HEK293 (cell line): ENCODE data around the gene KAT2B.
A peak's percentile ranks its signal among the peaks of the same experiment; 100 is the strongest.

Experiments
- CTCF ChIP-seq: fragments of 450-650 bp; formaldehyde crosslinking; IDR thresholded peaks from 2 replicates; pipeline ENCODE4 v1.5.1; 2016; ENCODE audit warnings: missing biosample characterization, missing genetic modification characterization
- HOXD13 ChIP-seq: sonication (generic); formaldehyde crosslinking; IDR thresholded peaks from 2 replicates; pipeline ENCODE4 v1.8.0; 2022; ENCODE audit warnings: missing genetic modification reagents, borderline replicate concordance
- OSR2 ChIP-seq: fragments of 450-650 bp; formaldehyde crosslinking; IDR thresholded peaks from 2 replicates; pipeline ENCODE4 v1.5.1; 2016; ENCODE audit warnings: missing biosample characterization, missing genetic modification characterization
- PBX3 ChIP-seq: sonication (generic); formaldehyde crosslinking; IDR thresholded peaks from 2 replicates; pipeline ENCODE4 v1.8.1; 2022; ENCODE audit warnings: mild to moderate bottlenecking, moderate library complexity, missing genetic modification reagents
- PRDM2 ChIP-seq: fragments of 450-650 bp; formaldehyde crosslinking; IDR thresholded peaks from 2 replicates; pipeline ENCODE4 v1.5.1; 2016; ENCODE audit warnings: missing biosample characterization, missing genetic modification characterization, borderline replicate concordance
- TSHZ1 ChIP-seq: fragments of 450-650 bp; formaldehyde crosslinking; IDR thresholded peaks from 2 replicates; pipeline ENCODE4 v1.5.1; 2016; ENCODE audit warnings: missing biosample characterization, missing genetic modification characterization, borderline replicate concordance
- ZBTB6 ChIP-seq: fragments of 450-650 bp; formaldehyde crosslinking; IDR thresholded peaks from 2 replicates; pipeline ENCODE4 v1.5.1; 2017; ENCODE audit warnings: missing biosample characterization, missing genetic modification characterization
- ZBTB8A ChIP-seq: fragments of 450-650 bp; formaldehyde crosslinking; IDR thresholded peaks from 2 replicates; pipeline ENCODE4 v1.5.1; 2016; ENCODE audit warnings: missing biosample characterization, missing genetic modification characterization
- ZFP69B ChIP-seq: fragments of 450-650 bp; formaldehyde crosslinking; IDR thresholded peaks from 2 replicates; pipeline ENCODE4 v1.5.1; 2016; ENCODE audit warnings: missing biosample characterization, missing genetic modification characterization
- ZNF114 ChIP-seq: fragments of 450-650 bp; formaldehyde crosslinking; IDR thresholded peaks from 2 replicates; pipeline ENCODE4 v1.5.0; 2017; ENCODE audit warnings: missing biosample characterization, missing genetic modification characterization
- ZNF133 ChIP-seq: fragments of 450-650 bp; formaldehyde crosslinking; IDR thresholded peaks from 2 replicates; pipeline ENCODE4 v1.5.1; 2016; ENCODE audit warnings: missing biosample characterization, missing genetic modification characterization
- ZNF146 ChIP-seq: fragments of 450-650 bp; formaldehyde crosslinking; IDR thresholded peaks from 2 replicates; pipeline ENCODE4 v1.5.1; 2016; ENCODE audit warnings: missing biosample characterization, missing genetic modification characterization
- ZNF148 ChIP-seq: fragments of 450-650 bp; formaldehyde crosslinking; IDR thresholded peaks from 2 replicates; pipeline ENCODE4 v1.5.0; 2017; ENCODE audit warnings: missing biosample characterization, missing genetic modification characterization, borderline replicate concordance
- ZNF23 ChIP-seq: fragments of 450-650 bp; formaldehyde crosslinking; IDR thresholded peaks from 2 replicates; pipeline ENCODE4 v1.5.1; 2016; ENCODE audit warnings: missing biosample characterization, missing genetic modification characterization, borderline replicate concordance
- ZNF292 ChIP-seq: fragments of 450-650 bp; formaldehyde crosslinking; IDR thresholded peaks from 2 replicates; pipeline ENCODE4 v1.5.1; 2016; ENCODE audit warnings: low read depth, missing biosample characterization, missing genetic modification characterization, borderline replicate concordance
- ZNF529 ChIP-seq: fragments of 450-650 bp; formaldehyde crosslinking; IDR thresholded peaks from 2 replicates; pipeline ENCODE4 v1.5.1; 2017; ENCODE audit warnings: missing genetic modification characterization, missing biosample characterization; ENCODE audit not compliant: insufficient replicate concordance
- ZSCAN30 ChIP-seq: fragments of 450-650 bp; IDR thresholded peaks from 2 replicates; pipeline ENCODE4 v1.5.1; 2018; ENCODE audit warnings: missing biosample characterization, mild to moderate bottlenecking, missing genetic modification characterization, moderate library complexity
- TF ChIP-seq, protein P1 (sequence below): fragments of 450-650 bp; formaldehyde crosslinking; IDR thresholded peaks from 2 replicates; pipeline ENCODE4 v1.5.1; 2016; ENCODE audit warnings: missing biosample characterization, missing genetic modification characterization

The KAT2B gene

DNA sequence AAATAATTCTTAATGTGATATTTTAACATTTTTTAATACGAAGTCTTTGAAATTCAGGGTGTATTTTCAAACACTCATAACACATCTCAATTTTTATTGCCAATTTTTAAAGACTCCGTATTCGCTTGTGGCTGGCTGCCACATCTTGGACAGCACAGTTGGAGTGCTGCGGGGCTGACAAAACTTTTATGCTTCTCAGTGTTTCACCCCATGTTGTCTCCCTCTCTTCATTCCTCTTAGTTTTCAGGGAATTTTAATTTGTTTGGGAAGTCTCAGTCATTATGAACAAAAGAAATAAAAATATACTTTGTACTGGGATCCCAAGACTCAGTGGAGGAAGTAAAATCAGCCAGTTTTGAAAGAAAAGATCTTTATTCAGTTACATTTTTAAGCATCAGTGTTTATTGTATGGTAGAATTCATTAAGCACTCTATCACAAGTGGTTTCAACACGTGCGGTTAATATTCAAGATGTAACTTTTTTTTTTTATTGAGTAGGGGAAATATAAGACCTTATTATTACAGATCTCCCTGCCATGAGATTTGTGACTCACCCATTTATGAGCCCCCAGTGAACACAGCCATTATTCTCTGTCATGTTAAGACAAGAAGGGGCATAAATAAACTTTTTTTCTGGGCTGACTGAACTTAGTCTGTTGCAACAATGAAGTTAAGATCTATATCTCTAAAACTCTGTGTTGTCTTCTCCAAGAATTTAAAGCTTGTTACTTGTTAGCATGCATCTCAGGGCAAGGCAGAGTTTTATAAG lies 26.8 kb downstream of the KAT2B start (continued):
- TF ChIP-seq ZNF148 (tag by site-specific recombination) (no peak), HOXD13 (CRISPR knock-in tag) (no peak), PRDM2 (tag by site-specific recombination) (no peak), PBX3 (CRISPR knock-in tag) (no peak), ZFP69B (0 out of 2 replicates have a peak, but pooled peaks have one; percentile 18), ZNF292 (tag by site-specific recombination) (no peak), ZNF23 (tag by site-specific recombination) (no peak), CTCF (tag by site-specific recombination) (no peak), ZNF133 (tag by site-specific recombination) (no peak), ZBTB8A (tag by site-specific recombination) (peak; percentile 45; the same call in 1 of the 2 replicates), TSHZ1 (tag by site-specific recombination) (peak; percentile 59), ZNF146 (tag by site-specific recombination) (no peak), ZBTB6 (tag by site-specific recombination) (no peak), OSR2 (tag by site-specific recombination) (peak; percentile 56; the same call in 1 of the 2 replicates), ZSCAN30 (tag by site-specific recombination) (no peak), ZNF114 (tag by site-specific recombination) (no peak), ZNF529 (tag by site-specific recombination) (no peak)
- TF ChIP-seq, protein P1, sequence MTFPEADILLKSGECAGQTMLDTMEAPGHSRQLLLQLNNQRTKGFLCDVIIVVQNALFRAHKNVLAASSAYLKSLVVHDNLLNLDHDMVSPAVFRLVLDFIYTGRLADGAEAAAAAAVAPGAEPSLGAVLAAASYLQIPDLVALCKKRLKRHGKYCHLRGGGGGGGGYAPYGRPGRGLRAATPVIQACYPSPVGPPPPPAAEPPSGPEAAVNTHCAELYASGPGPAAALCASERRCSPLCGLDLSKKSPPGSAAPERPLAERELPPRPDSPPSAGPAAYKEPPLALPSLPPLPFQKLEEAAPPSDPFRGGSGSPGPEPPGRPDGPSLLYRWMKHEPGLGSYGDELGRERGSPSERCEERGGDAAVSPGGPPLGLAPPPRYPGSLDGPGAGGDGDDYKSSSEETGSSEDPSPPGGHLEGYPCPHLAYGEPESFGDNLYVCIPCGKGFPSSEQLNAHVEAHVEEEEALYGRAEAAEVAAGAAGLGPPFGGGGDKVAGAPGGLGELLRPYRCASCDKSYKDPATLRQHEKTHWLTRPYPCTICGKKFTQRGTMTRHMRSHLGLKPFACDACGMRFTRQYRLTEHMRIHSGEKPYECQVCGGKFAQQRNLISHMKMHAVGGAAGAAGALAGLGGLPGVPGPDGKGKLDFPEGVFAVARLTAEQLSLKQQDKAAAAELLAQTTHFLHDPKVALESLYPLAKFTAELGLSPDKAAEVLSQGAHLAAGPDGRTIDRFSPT (tag by site-specific recombination): peak; percentile 47; the same call in 1 of the 2 replicates
